Activated naive CD4-positive, alpha-beta T cell treated with anti-CD3 and anti-CD28 coated beads, Interleukin-2, amount 50 U/mL, for 24 hours (primary cell): Measurements from ENCODE around the gene IL1RN.

ENCODE experiments used
- H3K27ac Mint-ChIP-seq: one replicate; pipeline ENCODE4 v1.8.0; 2021; ENCODE audit warnings: mild to moderate bottlenecking, mixed read lengths
- H3K27me3 Mint-ChIP-seq: one replicate; pipeline ENCODE4 v1.8.0; 2021; ENCODE audit warnings: mixed read lengths
- H3K36me3 Mint-ChIP-seq: one replicate; pipeline ENCODE4 v1.8.0; 2021; ENCODE audit warnings: mixed read lengths
- H3K4me1 Mint-ChIP-seq: one replicate; pipeline ENCODE4 v1.8.0; 2021; ENCODE audit warnings: mixed read lengths
- H3K4me3 Mint-ChIP-seq: one replicate; pipeline ENCODE4 v1.8.0; 2021; ENCODE audit warnings: mild to moderate bottlenecking, mixed read lengths
- H3K9me3 Mint-ChIP-seq: one replicate; pipeline ENCODE4 v1.8.0; 2021; ENCODE audit warnings: mixed read lengths

The IL1RN gene

GRCh38 chr2:113116100-113116958, 11.1 kb upstream of the IL1RN start:
- no peaks in the 10 kb centered on the region for H3K27me3 Mint-ChIP-seq
- H3K9me3 Mint-ChIP-seq: no peaks in the 10 kb centered on the region
- H3K4me1 Mint-ChIP-seq: peaks cover 7% of the 10 kb centered on the region
- no peak overlapping the region for H3K27ac Mint-ChIP-seq
- no peaks in the 10 kb centered on the region for H3K36me3 Mint-ChIP-seq
- H3K4me3 Mint-ChIP-seq: no peak overlapping the region

DNA sequence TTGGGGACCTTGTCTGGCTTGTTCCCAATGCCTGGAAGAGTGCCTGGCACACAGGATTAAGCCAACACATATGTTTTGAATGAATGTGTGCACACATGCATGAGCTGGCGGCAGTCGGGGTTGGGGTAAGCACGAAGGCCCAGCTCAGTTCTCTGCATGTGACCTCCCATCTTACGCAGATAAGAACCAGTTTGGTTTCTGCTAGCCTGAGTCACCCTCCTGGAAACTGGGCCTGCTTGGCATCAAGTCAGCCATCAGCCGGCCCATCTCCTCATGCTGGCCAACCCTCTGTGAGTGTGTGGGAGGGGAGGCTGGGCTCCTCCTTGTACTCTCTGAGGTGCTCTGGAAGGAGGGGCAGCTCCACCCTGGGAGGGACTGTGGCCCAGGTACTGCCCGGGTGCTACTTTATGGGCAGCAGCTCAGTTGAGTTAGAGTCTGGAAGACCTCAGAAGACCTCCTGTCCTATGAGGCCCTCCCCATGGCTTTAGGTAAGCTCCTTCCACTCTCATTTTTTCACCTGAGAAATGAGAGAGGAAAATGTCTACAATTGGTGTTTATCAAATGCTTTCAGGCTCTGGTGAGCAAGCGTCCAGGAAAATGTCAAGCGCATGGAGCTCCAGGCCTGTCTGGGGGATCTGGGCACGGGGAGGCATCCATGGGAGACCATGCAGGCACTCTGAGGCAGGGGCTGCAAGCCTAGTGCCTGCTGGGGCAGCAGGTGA, 9.7 kb upstream of the IL1RN start:
- no peaks in the 10 kb centered on the region for H3K27me3 Mint-ChIP-seq
- H3K9me3 Mint-ChIP-seq: no peaks in the 10 kb centered on the region
- H3K4me1 Mint-ChIP-seq: peaks cover 7% of the 10 kb centered on the region
- H3K27ac Mint-ChIP-seq: no peak overlapping the region
- H3K36me3 Mint-ChIP-seq: no peaks in the 10 kb centered on the region
- H3K4me3 Mint-ChIP-seq: no peak overlapping the region

GRCh38 chr2:113118263-113118657, 9.1 kb upstream of the IL1RN start:
- Mint-ChIP-seq H3K36me3 (no peaks in the 10 kb centered on the region), H3K27ac (no peak overlapping the region), H3K4me1 (peaks cover 7% of the 10 kb centered on the region), H3K4me3 (no peak overlapping the region), H3K9me3 (no peaks in the 10 kb centered on the region), H3K27me3 (no peaks in the 10 kb centered on the region)

GRCh38 chr2:113119111-113119510, 8.3 kb upstream of the IL1RN start:
- Mint-ChIP-seq H3K9me3 (no peaks in the 10 kb centered on the region), H3K4me3 (no peak overlapping the region), H3K36me3 (no peaks in the 10 kb centered on the region), H3K27me3 (no peaks in the 10 kb centered on the region), H3K4me1 (peaks cover 10% of the 10 kb centered on the region), H3K27ac (no peak overlapping the region)

- Mint-ChIP-seq H3K27me3 (peaks cover 2% of the 10 kb centered on the region), H3K27ac (peak overlapping the region; percentile 26), H3K4me3 (no peak overlapping the region), H3K9me3 (no peaks in the 10 kb centered on the region), H3K36me3 (no peaks in the 10 kb centered on the region), H3K4me1 (peaks cover 24% of the 10 kb centered on the region)
These were observed 6.5 kb upstream of the IL1RN start for GRCh38 chr2:113120861-113121260.

DNA sequence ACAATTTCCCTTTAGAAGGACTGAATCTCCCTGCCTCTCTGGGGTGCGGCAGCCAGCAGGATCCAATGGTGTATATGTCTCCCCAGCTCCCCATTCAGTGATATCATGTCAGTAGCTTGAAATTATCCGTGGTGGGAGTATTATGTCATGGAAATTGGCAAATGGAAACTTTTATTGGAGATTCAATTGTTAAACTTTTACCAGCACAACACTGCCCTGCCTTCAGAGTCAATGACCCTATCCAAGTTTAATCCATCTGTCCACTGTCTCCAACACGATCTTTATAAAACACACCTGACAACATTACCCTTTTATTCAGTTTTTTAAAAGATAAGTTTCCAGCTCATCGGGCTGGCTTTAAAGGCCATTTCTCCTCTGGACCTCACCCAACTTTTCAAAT, 5.0 kb upstream of the IL1RN start:
- H3K36me3 Mint-ChIP-seq: no peaks in the 10 kb centered on the region
- peaks cover 20% of the 10 kb centered on the region for H3K4me1 Mint-ChIP-seq
- no peak overlapping the region for H3K4me3 Mint-ChIP-seq
- H3K9me3 Mint-ChIP-seq: no peaks in the 10 kb centered on the region
- peaks cover 2% of the 10 kb centered on the region for H3K27me3 Mint-ChIP-seq
- H3K27ac Mint-ChIP-seq: no peak overlapping the region

DNA sequence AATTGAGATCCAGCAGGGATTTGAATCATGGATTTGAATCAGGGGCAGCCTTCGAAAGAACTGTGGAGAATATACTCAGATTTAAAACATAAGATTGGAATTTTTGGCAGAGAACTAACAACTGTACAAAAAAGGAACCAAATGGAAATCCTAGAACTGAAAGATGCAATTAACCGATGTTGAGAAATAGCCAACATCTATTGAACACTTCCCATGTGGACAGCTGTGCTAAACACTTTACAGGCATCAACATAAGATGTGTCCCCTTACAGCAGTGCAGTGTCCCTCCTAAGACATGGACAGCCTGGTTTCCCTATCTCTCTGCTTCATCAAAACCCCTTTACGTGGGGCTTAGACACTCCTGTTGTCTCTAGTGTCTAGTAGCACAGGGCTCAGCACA, 3.7 kb upstream of the IL1RN start:
- Mint-ChIP-seq H3K4me1 (peaks cover 20% of the 10 kb centered on the region), H3K9me3 (no peaks in the 10 kb centered on the region), H3K27me3 (peaks cover 2% of the 10 kb centered on the region), H3K36me3 (no peaks in the 10 kb centered on the region), H3K27ac (no peak overlapping the region), H3K4me3 (no peak overlapping the region)

GRCh38 chr2:113124181-113124961, 3.0 kb upstream of the IL1RN start:
- peaks cover 20% of the 10 kb centered on the region for H3K4me1 Mint-ChIP-seq
- peaks cover 2% of the 10 kb centered on the region for H3K27me3 Mint-ChIP-seq
- H3K36me3 Mint-ChIP-seq: no peaks in the 10 kb centered on the region
- no peak overlapping the region for H3K27ac Mint-ChIP-seq
- H3K4me3 Mint-ChIP-seq: no peak overlapping the region
- no peaks in the 10 kb centered on the region for H3K9me3 Mint-ChIP-seq

- no peak overlapping the region for H3K27ac Mint-ChIP-seq
- no peaks in the 10 kb centered on the region for H3K36me3 Mint-ChIP-seq
- peaks cover 2% of the 10 kb centered on the region for H3K27me3 Mint-ChIP-seq
- H3K9me3 Mint-ChIP-seq: no peaks in the 10 kb centered on the region
- H3K4me3 Mint-ChIP-seq: no peak overlapping the region
- H3K4me1 Mint-ChIP-seq: peaks cover 20% of the 10 kb centered on the region
These were observed 2.2 kb upstream of the IL1RN start for GRCh38 chr2:113124984-113125855.

DNA sequence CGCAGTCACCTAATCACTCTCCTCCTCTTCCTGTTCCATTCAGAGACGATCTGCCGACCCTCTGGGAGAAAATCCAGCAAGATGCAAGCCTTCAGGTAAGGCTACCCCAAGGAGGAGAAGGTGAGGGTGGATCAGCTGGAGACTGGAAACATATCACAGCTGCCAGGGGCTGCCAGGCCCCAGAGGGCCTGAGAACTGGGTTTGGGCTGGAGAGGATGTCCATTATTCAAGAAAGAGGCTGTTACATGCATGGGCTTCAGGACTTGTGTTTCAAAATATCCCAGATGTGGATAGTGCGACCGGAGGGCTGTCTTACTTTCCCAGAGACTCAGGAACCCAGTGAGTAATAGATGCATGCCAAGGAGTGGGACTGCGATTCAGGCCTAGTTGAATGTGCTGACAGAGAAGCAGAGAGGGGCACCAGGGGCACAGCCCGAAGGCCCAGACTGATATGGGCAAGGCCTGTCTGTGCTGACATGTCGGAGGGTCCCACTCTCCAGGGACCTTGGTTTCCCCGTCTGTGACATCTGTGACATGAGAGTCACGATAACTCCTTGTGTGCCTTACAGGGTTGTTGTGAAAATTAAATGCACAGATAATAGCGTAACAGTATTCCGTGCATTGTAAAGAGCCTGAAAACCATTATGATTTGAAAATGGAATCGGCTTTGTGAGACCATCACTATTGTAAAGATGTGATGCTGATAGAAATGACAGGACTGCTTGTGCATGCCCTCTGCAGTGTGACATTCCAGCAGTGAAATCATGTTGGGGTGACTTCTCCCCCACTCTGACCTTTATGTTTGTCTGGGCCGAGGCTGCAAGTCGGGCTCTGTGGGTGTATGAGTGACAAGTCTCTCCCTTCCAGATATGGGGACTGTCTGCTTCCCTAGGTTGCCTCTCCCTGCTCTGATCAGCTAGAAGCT, 510 bp downstream of the IL1RN start:
- peaks cover 17% of the 10 kb centered on the region for H3K4me1 Mint-ChIP-seq
- H3K27me3 Mint-ChIP-seq: peaks cover 2% of the 10 kb centered on the region
- no peaks in the 10 kb centered on the region for H3K9me3 Mint-ChIP-seq
- no peaks in the 10 kb centered on the region for H3K36me3 Mint-ChIP-seq
- no peak overlapping the region for H3K27ac Mint-ChIP-seq
- no peak overlapping the region for H3K4me3 Mint-ChIP-seq

DNA sequence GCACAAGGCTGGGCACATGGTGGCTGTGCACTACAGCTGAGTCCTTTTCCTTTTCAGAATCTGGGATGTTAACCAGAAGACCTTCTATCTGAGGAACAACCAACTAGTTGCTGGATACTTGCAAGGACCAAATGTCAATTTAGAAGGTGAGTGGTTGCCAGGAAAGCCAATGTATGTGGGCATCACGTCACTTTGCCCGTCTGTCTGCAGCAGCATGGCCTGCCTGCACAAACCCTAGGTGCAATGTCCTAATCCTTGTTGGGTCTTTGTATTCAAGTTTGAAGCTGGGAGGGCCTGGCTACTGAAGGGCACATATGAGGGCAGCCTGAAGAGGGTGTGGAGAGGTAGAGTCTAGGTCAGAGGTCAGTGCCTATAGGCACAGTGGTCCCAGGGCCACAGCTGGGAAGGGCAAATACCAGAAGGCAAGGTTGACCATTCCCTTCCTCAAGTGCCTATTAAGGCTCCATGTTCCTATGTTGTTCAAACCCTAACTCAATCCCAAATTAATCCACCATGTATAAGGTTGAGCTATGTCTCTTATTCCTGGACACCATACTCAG, 2.2 kb downstream of the IL1RN start:
- peaks cover under 1% of the 10 kb centered on the region for H3K27me3 Mint-ChIP-seq
- no peak overlapping the region for H3K27ac Mint-ChIP-seq
- H3K9me3 Mint-ChIP-seq: no peaks in the 10 kb centered on the region
- peaks cover 9% of the 10 kb centered on the region for H3K4me1 Mint-ChIP-seq
- H3K4me3 Mint-ChIP-seq: no peak overlapping the region
- H3K36me3 Mint-ChIP-seq: no peaks in the 10 kb centered on the region

DNA sequence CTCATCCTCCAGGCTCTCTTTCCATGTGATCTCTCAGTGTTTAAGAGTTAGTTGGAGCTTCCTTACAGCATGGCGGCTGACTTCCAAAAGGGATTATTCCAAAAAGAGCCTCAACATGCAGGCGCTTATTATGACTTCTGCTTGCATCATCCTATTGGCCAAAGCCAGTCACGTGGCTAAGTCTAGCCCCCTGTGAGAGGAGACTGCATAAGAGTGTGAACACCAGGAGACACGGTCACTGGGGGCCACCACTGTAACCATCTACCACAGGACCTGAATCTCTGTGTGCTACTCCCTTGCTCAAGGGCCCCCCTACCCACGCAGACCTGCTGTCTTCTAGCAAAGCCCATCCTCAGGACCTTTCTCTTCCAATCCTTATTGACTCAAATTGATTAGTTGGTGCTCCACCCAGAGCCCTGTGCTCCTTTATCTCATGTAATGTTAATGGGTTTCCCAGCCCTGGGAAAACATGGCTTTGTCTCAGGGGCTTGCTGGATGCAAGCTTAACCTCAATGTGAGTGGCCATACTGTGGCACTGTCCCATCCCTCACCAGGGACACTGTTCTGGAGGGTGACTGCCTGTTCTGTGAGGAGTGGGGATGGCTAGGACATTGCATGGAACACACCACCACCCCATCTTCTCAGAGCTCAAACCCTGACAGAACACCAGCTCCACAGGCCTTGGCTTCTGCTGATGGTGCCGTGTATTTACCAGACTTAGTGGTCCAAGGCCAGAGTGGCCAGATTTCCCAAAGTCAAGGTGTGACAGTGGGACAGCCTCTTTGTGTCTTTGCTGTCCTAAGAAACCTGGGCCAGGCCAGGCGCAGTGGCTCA, 4.2 kb downstream of the IL1RN start:
- no peak overlapping the region for H3K4me3 Mint-ChIP-seq
- H3K9me3 Mint-ChIP-seq: no peaks in the 10 kb centered on the region
- no peaks in the 10 kb centered on the region for H3K36me3 Mint-ChIP-seq
- H3K4me1 Mint-ChIP-seq: no peaks in the 10 kb centered on the region
- H3K27ac Mint-ChIP-seq: no peak overlapping the region
- no peaks in the 10 kb centered on the region for H3K27me3 Mint-ChIP-seq

GRCh38 chr2:113132414-113133021, 5.1 kb downstream of the IL1RN start:
- Mint-ChIP-seq H3K27ac (no peak overlapping the region), H3K9me3 (no peaks in the 10 kb centered on the region), H3K36me3 (no peaks in the 10 kb centered on the region), H3K4me3 (no peak overlapping the region), H3K4me1 (peaks cover 5% of the 10 kb centered on the region), H3K27me3 (no peaks in the 10 kb centered on the region)
